NK-92 (cell line): ENCODE results near the gene NPAS2.

Experiments used
- DNase-seq: peaks from one replicate; lab custom pipeline; 2025; ENCODE audit not compliant: unreplicated experiment; lab: John Stamatoyannopoulos, UW

NPAS2 gene

DNA sequence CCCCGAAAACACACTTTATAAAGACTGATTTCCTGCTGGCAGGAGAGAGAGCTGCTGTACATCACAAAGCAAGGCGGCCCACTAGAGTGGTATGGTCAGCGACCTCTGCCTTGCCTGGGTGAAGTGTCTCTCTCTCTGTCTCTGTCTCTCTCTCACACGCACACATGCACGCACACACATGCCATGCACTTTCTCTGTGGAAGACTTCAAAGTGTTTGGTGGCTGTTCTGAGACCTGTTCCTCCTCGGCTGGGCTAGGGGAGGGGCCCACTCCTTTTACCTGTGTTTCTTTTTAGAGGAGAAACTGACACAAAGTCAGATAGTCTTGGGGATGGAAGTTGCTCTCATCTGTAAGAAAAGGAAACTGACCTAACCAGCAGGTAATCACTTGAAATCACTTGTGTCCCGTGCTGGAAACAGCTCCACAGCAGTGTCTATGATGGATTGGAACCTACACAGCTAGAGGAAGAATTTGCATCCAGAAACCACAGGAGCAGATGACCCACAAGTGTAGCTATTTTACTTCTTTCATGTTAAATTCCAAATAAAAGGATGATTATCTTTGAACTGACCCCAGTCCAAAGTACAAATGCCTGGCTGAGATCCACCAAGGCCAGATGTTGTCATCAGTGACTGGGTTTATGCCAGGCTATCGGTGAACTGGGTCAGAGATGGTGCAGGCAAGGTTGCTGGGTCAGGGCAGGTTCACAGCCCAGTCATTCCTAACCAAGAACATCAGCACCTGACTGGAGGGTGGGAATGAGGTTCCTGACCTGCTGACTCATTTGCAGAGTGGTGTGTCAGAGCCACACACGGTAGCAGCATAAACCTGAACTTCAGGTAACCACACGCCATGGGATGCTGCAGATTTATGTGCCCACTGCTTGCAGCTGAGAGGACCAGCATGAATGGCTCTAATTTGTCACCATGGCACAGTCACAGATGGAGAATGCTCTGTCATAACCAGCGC lies 63.0 kb downstream of the NPAS2 start:
- no peak for DNase-seq

DNA sequence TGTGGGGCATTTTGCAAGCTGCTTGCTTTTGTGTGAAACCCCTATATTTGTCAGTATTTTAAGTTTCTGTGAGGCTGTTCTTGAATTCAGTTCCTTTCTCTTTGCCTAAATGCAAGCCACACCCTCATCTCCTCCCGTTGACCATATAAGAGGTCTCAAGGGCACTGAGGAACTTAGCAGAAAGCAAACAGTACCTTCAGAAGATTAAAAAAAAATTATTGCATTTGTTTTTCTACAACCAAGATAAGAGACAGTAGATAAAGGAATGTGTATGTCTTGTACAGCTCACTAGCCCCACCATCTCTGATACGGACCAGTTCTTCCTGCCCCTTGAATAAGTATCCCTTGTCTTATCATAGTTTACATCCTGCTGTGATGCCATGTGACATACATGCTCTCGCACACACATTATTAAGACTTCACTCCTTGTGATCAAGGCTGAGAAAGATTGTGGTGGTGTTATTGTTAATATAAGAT lies 64.2 kb downstream of the NPAS2 start:
- no peak for DNase-seq

DNA sequence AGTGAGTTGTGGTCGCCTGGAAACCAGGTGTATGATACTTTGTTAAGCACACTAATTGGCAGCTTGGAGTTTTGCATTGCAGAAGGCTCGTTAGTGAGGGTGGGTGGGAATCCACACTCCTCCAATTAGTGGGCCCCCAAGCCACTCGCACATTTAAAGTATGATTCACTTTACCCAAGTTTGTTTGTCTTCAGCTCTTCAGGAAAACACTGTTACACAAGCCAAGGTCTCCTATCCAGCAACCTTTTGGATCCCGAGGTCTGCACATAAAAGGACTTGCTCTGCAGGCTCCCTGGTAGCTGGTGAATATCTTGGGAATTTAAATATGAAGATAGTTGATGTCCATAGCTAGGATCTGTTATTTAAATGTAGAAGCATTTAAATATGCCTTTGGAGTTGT lies 66.1 kb downstream of the NPAS2 start:
- DNase-seq, result no peak

DNA sequence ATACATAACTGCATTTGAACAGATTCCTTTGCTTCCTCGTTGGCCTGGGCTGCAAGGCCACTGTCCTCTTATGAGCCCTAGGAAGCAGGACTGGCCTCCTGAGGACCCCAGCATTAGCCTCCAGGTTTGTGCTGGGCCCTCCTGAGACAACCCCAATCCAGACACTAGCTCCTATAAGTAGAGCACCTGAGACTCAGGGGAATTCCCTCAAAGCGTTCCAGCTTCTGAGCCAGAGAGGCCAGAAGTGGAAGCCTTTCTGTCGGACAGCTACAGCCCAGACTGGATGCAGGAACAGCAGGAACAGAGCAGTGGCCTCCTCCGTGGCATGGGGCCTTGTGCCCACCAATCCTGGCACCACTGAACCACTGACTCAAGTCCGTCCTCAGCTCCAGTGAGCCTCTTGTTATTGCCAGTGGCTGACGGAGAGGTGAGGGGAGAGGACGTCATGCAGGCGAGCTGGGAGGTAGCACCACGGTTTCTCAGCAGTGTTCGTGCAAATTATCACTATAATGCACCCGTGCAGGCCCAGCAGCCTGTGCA lies 67.2 kb downstream of the NPAS2 start:
- no peak for DNase-seq

DNA sequence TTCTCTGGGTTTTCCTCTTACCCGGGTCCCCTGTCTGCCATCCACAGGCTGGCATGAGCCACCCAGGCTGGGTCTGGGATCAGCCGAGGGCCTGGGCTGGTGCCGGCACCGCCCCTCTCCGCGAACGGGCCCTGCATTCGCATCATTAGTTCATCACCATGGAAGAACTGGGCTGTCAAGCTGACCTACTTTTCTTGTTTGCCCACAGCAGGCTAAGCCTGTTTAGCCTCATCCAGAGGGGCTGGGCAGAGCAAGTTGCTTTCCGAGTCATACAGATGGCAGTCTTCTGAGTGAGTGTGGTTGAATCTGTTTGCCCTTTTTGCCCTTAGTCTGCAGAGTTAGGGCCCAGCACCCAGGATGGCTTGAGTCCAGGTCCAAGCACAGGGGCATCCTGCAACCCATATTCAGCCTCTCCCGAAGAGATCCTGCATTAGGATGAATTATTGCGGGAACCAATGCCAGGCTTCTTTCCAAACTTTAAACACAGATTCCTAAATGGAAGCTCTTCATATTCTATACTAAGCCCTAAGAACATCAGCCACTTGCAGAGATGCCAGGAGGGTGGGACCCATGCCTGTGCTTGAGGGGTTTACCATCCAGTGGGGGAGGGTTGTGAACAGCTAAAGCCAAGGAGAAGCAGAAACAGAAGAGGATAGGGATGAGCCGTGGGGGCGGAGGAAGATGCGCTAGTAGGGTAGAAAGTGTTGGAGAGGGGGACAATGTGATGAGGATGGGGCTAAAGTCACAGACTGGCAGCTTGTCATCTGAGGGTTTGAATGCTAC lies 68.0 kb downstream of the NPAS2 start:
- DNase-seq, result no peak

DNA sequence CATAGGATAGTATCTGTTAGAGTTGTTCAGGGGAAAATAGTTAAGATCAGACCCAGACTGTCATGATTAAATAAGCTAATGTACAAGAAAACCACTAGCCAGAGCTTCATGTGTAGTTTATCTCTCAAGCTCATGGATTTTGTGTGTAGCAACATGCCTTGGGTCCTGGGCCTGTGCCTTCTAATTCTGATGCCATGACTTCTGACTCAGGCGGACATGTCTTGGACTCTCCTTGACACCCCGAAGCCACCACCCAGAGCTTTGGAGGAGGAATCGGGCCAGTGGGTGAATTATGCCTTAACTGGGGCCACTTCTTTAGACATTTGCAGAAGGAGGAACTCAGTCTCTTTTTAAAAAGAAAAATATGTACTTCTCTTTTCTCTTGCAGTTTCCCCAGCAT lies 68.7 kb downstream of the NPAS2 start:
- no peak for DNase-seq

DNA sequence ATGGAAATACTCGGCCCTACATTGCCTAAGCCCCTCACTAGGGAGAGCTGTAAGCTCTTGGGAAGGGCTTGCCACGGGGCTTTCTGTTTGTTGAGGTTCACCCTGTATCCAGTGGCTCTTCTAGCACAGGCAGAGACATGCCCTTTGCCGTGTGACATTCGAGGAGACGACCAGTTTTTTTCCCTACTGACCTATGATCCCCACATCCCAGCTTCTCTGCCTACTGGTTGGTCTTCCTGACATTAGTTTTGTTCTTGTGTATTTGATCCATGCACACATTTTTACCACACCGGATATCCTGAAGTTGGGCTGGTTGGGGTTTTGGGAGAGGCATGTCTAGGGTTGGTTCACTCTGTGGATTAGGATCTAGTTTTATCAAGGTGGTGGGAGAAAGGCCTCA lies 69.3 kb downstream of the NPAS2 start:
- no peak for DNase-seq

DNA sequence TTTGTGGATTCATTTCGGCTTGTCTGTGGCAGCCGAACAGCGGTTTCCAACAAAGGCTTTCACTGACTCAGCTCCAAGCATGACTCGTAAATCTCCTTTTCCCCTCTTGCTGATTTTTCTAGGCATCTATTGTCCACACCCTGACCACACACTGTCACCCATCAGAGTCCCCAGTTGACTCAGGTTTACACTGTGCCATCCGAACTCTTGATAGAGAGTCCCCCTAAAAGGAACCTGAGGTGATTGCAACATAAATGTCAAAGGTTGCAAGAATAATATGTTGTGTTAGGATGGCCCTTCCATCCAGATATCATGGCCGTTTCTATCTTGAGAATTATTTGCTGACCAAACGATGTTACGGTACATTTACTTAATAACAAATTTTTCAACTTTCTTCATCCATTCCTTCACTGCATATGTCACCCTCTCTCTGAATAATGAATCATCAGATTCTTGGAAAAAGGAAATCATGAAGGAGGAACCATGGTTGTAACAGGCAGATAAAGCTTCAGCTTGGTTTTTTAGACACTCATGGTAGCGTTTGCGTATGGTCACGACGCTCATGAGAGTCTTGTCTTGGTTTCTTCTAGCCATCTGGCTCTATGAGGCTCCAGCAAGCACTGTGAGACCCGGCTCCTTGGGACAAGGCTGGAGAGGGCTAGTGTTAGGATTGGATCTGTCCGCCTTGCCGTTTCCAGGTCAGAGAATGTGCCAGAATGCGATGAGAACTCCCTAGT lies 72.1 kb downstream of the NPAS2 start:
- DNase-seq, result no peak

DNA sequence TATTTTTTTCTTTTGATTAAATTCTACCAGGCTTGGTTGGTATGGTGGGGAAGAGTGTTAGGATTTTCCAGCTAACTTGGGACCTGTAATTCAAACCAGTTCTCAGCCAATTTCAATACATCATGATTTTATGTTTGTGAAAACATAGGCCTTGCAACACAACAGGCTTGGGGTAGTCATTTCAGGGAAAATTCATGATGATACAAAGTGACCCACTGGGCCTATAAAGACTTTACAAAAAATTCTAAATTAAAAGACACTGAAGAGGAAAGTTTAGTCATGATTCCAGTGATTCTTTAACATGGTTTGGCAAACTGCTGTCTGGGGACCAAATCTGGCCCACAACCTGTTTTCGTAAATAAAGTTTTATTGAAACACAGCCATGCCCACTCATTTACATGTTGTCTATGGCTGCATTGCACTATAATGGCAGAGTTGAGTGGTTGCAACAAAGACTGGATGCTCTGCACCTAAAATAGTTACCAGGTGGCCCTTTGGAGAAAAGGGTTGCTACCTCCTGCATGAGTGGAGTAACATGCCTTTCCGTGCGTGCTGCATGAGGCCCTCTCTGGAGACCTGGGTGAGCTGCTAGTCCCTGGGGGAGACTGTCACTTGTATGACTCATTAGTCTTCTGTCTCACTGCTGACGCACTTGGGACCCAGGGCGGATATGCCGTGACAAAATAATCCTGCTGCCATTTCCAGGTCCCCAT lies 73.6 kb downstream of the NPAS2 start:
- DNase-seq, result no peak

DNA sequence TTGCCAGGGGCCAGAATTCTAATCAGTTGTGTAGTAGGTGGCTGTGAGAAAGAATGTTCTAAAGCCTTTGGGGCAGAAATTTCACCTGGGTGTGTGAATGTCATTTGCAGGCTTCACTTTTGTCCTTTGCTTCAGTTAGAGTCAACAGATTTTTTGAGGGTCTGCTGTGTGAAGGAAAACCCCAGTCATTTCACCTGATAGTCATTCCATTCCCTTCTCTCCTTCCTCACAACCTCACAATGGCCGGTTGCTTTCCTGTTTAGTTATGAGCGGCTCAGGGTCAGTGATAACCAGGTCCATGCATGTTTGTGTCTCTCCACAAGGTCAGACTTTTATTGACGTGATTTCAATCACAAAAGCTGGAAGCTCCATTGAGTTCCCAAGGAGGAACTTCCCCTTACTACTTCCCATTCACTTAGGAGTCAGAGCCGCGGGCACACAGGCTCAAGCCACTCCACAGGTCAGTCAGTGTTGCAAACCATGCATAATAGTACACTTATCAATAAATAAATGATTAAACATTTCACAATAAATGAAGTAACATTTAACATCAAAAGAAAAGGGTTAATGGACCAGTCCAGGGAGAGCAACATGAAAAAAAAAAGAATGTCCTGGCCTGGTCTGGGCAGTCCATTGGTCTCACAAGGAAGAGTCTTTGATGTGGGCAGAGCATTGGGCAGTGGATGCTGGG lies 74.3 kb downstream of the NPAS2 start:
- no peak for DNase-seq

DNA sequence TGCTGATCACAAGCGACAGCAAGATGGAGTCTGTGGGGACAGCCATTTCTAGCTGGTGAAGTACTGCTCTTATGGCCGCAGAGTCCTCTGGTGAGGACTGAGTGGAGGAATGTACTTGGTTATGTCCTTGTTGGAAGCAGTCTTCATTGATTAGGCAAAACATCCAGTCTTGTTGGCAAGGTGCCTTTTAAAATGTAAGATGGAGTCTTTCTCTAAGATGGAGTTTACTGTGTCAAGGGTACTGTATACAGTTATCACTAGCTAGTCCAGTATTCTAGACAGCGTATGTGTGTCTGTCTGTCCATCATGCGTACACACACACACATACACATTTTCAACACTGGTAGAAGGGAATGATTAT lies 74.8 kb downstream of the NPAS2 start:
- DNase-seq, result no peak

DNA sequence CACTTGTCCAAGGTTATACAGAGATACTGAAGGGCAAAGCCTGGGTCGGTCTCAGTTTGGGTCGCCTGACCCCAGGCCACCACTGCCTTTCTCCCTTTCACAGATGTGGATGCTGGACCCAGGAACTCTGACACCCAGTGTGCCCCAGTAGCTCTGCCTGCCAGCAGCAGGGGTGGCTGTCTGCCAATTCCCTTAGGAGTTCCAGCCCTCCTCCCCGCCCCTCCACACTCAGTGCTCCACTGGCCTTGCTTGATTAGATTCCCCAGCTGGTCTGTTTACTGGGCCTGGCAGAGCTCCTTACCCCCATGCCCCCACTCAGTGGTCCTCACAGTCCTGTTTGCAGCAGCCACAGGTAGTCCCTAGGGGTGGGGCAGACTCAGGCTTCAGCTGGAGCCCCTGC lies 75.5 kb downstream of the NPAS2 start:
- DNase-seq, result no peak

DNA sequence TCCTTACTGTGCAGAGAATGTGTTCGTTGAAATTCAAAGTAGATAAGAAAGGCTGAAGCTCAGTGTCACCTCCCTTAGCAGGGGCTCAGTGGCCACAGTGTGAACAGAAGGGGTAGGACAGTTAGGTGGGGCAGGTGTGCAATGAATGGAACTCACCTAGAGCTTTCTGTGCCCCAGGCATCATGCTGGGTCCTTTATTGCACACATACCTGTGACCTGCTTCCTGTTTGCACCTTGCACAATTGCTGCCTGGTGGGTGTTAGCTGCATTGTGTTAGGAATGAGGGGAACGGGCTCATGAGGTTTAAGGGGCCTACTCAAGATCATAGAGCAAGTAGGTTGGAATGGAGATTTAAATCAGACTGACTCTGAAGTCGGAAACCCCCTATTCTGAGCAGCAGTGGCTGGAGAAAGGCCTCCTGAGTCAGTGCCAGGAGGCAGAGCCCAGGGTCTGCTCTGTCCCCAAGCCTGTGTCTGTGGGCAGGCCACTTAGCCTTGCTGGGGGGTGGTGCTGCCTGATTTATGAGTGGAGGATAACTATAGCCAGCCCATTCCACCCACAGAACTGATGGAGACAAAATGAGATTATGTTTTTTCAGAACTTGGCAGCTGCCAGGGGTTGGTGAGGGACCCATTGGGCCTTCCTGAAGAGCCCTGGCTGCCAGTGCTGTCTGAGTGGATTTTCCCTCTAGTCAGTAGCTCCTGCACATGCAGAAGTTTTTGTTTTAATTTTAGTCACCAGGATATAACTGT lies 76.2 kb downstream of the NPAS2 start:
- no peak for DNase-seq

DNA sequence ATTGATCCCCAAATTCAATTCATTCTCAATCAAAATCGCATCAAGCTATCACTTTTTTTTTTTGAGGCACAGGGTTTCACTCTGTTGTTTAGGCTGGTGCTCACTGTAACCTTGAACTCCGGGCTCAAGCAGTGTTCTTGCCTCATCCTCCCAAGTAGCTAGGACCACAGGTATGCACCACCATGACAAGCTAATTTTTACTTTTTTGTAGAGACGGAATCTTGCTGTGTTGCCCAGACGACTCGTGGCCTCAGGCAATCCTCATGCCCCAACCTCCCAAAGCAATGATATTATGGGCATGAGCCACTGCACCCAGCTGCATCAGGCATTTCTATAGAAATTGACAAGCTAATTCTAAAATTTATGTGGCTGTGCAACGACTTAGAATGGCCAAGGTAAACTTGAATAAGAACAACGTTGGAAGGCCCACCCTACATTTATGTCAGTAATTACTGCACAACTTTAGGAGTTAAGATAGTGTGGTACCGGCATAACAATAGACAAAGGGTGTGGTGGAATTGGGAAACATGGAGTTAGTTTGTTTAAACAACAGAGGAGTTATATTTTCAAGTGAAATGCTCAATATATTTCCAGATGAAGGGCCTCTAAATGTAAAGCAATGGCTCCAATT lies 78.2 kb downstream of the NPAS2 start:
- DNase-seq, result no peak

DNA sequence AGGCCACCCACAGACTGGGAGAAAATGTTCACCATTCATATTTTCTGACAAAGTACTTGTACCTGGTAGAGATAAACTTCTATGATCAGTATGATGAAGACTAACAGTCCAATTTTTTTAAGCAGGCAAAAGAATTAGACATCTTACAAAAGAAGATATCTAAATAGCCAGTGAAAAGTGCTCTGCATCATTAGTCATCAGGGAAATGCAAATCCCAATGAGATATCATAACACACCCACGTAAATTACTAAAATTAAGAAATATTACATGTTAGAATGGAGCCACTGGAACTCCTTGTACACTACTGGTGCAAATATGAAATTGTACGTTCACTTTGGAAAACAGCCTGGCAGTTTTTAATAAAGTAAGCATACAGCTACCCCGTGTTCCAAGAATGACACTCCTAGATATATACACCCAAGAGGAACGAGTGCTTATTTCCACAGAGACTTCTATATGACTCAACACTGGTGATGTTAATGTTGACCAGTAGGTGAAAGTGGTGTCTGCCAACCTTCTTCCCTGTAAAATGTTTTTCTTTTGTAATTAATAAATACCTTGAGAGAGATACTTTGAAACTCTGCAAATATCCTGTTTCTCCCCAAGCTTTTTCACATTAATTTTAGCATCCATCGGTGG lies 80.3 kb downstream of the NPAS2 start:
- DNase-seq, result no peak

DNA sequence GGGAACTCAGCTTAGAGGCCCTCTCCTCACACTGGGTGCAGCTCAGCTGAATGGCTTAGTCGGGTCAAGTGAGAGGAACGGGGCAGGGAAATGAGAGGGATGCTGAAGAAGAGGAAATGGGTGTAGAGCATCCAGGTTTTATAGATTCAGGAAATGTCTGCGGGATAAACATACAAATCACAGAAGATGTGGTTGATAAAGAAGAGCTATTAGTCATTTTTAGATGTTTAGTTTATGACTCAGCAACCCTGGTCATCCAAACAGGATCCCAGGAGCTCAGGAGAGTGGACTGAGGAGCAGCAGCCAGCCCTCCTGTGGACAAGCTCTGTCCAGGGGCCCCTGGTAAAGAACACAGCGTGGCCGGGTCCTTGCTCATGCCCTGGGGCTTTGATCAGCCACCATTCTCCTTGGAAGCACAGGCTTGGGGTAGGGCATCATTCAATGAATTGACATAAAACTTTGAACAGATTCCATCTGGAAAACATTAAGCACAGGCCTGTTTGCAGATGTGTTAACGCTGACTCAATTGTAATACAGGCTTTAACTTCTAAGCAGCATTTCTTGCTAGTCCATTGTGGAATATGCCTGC lies 83.0 kb downstream of the NPAS2 start:
- DNase-seq, result no peak

DNA sequence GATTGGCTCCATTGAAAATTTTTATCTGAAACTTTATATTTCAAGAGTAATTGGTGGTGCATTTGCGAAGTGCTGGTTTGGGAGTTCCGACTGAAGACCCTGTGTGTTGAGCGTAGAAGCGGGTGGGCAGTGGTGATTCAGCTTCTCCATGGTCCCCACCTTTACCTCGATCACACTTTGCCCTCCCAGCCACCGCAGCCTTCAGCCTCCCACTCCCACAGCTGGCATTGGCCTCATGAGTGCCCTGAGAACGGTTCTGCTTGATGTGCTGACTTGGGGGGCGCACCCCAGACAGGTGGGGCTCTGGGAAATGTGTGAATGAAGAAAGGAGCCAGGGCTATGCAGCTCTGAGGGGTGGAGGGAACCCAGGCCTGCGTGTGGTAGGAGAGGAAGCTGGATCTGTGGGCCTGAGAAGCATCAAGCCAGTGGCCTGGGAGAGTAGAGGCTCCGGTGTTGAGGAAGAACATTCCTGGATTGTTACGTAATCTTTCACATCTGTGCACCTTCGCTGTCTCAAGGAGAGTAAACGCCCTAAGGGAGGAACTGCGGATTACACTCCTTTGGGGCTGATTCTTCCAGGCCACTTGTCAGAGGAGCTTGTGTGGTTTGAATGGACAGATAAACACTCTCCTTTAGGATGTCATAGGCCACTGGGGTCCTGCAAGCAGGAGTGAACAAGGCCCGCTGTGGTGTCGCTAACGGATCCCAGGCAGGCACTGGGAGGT lies 83.8 kb downstream of the NPAS2 start:
- no peak for DNase-seq
